Astrocyte (in vitro differentiated cells and primary cell): ENCODE measurements around the gene NMNAT3. TPM values are rescaled to one million over a fixed set of nuclear protein-coding genes. Genes with fewer than 3 reads are reported as not detected.

Experiments used
- DNase-seq: peaks from one replicate; pipeline ENCODE4 v3.0.0-alpha.2; 2010; ENCODE audit warnings: low read depth
- FAIRE-seq: peaks from 2 replicates; lab custom pipeline; 2011; peaks lifted over from hg19 to GRCh38; lab: Jason Lieb, UNC
- H2AFZ ChIP-seq: 2 replicates; pipeline ENCODE4 v1.6.0; 2012; ENCODE audit warnings: low read depth, low read length, inconsistent platforms
- H3K27ac ChIP-seq: 2 replicates; pipeline ENCODE4 v1.5.1; 2011; ENCODE audit warnings: low read depth, low read length, inconsistent platforms
- H3K27me3 ChIP-seq: 2 replicates; pipeline ENCODE4 v1.6.0; 2011; ENCODE audit warnings: low read length, inconsistent platforms; ENCODE audit not compliant: insufficient read depth
- H3K36me3 ChIP-seq: 2 replicates; pipeline ENCODE4 v1.5.1; 2011; ENCODE audit warnings: low read length, inconsistent platforms; ENCODE audit not compliant: insufficient read depth
- H3K4me1 ChIP-seq: 2 replicates; pipeline ENCODE4 v1.5.1; 2011; ENCODE audit warnings: low read length, inconsistent platforms; ENCODE audit not compliant: insufficient read depth
- H3K4me2 ChIP-seq: 2 replicates; pipeline ENCODE4 v1.6.0; 2012; ENCODE audit warnings: low read length, inconsistent platforms
- H3K4me3 ChIP-seq: 2 replicates; pipeline ENCODE4 v1.5.1; 2011; ENCODE audit warnings: low read depth, mild to moderate bottlenecking, low read length, inconsistent platforms; ENCODE audit not compliant: insufficient read depth
- H3K79me2 ChIP-seq: 2 replicates; pipeline ENCODE4 v1.6.0; 2012; ENCODE audit warnings: mild to moderate bottlenecking, low read length, inconsistent platforms; ENCODE audit not compliant: insufficient read depth
- H3K9ac ChIP-seq: 2 replicates; pipeline ENCODE4 v1.6.0; 2012; ENCODE audit warnings: mild to moderate bottlenecking, low read length, inconsistent platforms
- H3K9me3 ChIP-seq: 2 replicates; pipeline ENCODE4 v1.5.1; 2012; ENCODE audit warnings: low read depth, mild to moderate bottlenecking, low read length, inconsistent platforms; ENCODE audit not compliant: insufficient read depth
- H4K20me1 ChIP-seq: 2 replicates; pipeline ENCODE4 v1.6.0; 2012; ENCODE audit warnings: low read length, inconsistent platforms; ENCODE audit not compliant: insufficient read depth
- H3K27ac Mint-ChIP-seq: one replicate; pipeline ENCODE4 v1.8.0; 2021; ENCODE audit warnings: mild to moderate bottlenecking, mixed read lengths; ENCODE audit not compliant: unreplicated experiment
- H3K27me3 Mint-ChIP-seq: one replicate; pipeline ENCODE4 v1.8.0; 2021; ENCODE audit warnings: low read depth, mixed read lengths; ENCODE audit not compliant: unreplicated experiment
- H3K36me3 Mint-ChIP-seq: one replicate; pipeline ENCODE4 v1.8.0; 2021; ENCODE audit warnings: low read depth, mixed read lengths; ENCODE audit not compliant: unreplicated experiment
- H3K4me1 Mint-ChIP-seq: one replicate; pipeline ENCODE4 v1.8.0; 2021; ENCODE audit warnings: low read depth, mixed read lengths; ENCODE audit not compliant: unreplicated experiment
- H3K4me3 Mint-ChIP-seq: one replicate; pipeline ENCODE4 v1.8.0; 2021; ENCODE audit warnings: mild to moderate bottlenecking, moderate library complexity, mixed read lengths; ENCODE audit not compliant: unreplicated experiment
- H3K9me3 Mint-ChIP-seq: one replicate; pipeline ENCODE4 v1.8.0; 2021; ENCODE audit warnings: mild to moderate bottlenecking, mixed read lengths; ENCODE audit not compliant: unreplicated experiment
- EZH2 ChIP-seq: IDR thresholded peaks from 2 replicates; pipeline ENCODE4 v1.6.1; 2012; ENCODE audit warnings: mild to moderate bottlenecking, low read length, inconsistent platforms; ENCODE audit not compliant: insufficient read depth
- total RNA-seq: library from RNA; stranded (reverse); gene quantifications from 2 replicates; pipeline ENCODE4 v1.2.1, GENCODE V29; 2021
- TF ChIP-seq, protein P1 (sequence below): IDR thresholded peaks from 2 replicates; pipeline ENCODE4 v1.5.1; 2011; ENCODE audit warnings: low read depth, mild to moderate bottlenecking, inconsistent platforms, low read length, moderate library complexity; ENCODE audit not compliant: insufficient read depth

NMNAT3 gene
- total RNA-seq, 1 donor from 2014 or later = 1.3 TPM

DNA sequence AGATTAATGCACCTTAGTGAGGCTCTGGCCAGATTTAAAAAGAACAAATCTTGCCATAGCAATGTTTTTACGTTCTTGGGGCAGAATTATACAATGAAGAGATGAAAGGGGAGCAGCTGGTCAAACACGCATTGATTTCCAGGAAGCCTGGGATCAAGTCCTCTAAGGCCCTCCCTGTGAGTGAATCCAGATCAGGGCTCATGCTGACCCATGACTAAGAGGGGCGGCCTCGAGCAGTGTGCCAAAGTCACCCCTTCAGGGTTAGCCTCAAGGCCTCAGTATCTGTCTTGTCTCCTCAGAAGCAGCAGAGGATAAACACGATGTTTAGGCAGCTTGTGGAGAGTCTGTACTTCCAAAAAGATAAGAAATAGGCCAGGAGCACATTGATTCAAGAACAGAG is 129.0 kb downstream of the NMNAT3 start:
- no peak overlapping the region for H3K27ac Mint-ChIP-seq
- no peak overlapping the region for H3K27ac ChIP-seq
- no peak overlapping the region for H3K4me3 Mint-ChIP-seq

DNA sequence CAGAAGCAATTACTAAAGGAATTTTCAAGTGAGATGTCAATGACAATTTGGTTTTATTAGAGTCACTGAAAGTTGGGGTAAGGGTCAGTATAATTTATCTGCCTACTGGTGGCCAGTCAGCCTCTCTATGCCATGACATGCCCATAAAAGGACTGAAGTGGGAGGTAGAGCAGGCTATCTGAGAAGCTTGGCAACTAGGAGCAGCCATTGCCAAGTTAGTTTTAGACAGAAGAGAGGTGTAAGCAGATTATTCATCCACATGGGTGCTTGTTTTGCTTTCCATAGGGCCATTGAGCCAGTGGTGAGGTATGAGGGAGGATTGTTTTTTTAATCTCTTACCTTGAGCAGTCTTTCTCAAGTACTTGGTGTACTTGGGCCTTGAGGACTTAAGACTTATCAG is 130.1 kb downstream of the NMNAT3 start:
- H3K27ac ChIP-seq = no peak overlapping the region
- no peaks in the 10 kb centered on the region for H4K20me1 ChIP-seq
- H3K9ac ChIP-seq = no peak overlapping the region
- Mint-ChIP-seq H3K4me3 (no peak overlapping the region), H3K4me1 (no peaks in the 10 kb centered on the region), H3K27me3 (peaks cover 18% of the 10 kb centered on the region), H3K36me3 (no peaks in the 10 kb centered on the region), H3K27ac (no peak overlapping the region), H3K9me3 (peaks cover 8% of the 10 kb centered on the region)
- peaks cover under 1% of the 10 kb centered on the region for H3K79me2 ChIP-seq
- FAIRE-seq (no peak), DNase-seq (no peak)
- no peak overlapping the region for H3K4me2 ChIP-seq
- H3K4me1 ChIP-seq = peaks cover 3% of the 10 kb centered on the region
- no peak for TF ChIP-seq EZH2
- TF ChIP-seq, protein P1, sequence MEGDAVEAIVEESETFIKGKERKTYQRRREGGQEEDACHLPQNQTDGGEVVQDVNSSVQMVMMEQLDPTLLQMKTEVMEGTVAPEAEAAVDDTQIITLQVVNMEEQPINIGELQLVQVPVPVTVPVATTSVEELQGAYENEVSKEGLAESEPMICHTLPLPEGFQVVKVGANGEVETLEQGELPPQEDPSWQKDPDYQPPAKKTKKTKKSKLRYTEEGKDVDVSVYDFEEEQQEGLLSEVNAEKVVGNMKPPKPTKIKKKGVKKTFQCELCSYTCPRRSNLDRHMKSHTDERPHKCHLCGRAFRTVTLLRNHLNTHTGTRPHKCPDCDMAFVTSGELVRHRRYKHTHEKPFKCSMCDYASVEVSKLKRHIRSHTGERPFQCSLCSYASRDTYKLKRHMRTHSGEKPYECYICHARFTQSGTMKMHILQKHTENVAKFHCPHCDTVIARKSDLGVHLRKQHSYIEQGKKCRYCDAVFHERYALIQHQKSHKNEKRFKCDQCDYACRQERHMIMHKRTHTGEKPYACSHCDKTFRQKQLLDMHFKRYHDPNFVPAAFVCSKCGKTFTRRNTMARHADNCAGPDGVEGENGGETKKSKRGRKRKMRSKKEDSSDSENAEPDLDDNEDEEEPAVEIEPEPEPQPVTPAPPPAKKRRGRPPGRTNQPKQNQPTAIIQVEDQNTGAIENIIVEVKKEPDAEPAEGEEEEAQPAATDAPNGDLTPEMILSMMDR = no peak
- no peaks in the 10 kb centered on the region for H3K27me3 ChIP-seq
- no peaks in the 10 kb centered on the region for H3K36me3 ChIP-seq
- H3K9me3 ChIP-seq = no peaks in the 10 kb centered on the region
- no peak overlapping the region for H2AFZ ChIP-seq
- no peak overlapping the region for H3K4me3 ChIP-seq

More for the DNA sequence above, 129.0 kb downstream of the NMNAT3 start:
- Mint-ChIP-seq H3K36me3 (no peaks in the 10 kb centered on the region), H3K4me1 (no peaks in the 10 kb centered on the region), H3K9me3 (peaks cover 8% of the 10 kb centered on the region), H3K27me3 (peaks cover 22% of the 10 kb centered on the region)
- no peak overlapping the region for H3K4me2 ChIP-seq
- no peaks in the 10 kb centered on the region for H3K9me3 ChIP-seq
- H3K36me3 ChIP-seq = no peaks in the 10 kb centered on the region
- DNase-seq = no peak
- no peak for TF ChIP-seq EZH2
- TF ChIP-seq, protein P1 = no peak
- H3K79me2 ChIP-seq = no peaks in the 10 kb centered on the region
- no peaks in the 10 kb centered on the region for H3K27me3 ChIP-seq
- H3K4me3 ChIP-seq = no peak overlapping the region
- H3K9ac ChIP-seq = no peak overlapping the region
- H2AFZ ChIP-seq = no peak overlapping the region
- H3K4me1 ChIP-seq = peaks cover 3% of the 10 kb centered on the region
- FAIRE-seq = no peak
- H4K20me1 ChIP-seq = no peaks in the 10 kb centered on the region

DNA sequence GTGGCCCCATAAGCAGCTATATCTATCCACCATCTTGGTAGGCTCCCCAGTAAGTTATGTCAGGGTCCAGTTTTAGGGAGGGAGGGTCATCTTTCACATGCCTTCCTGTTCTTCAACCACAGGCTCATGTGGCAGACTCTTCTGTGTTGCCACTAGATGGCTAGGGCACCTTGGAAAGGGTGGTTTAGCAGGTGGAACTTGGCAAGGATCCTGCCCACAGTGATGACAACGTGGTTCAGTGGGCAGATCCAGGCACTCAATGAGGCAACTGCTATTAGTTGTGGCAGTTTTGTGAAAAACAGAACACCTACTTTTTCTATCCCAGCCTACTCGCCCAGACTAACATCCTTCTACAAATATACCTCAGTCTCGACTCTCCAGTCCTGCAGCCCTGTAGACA is 131.0 kb downstream of the NMNAT3 start:
- Mint-ChIP-seq H3K36me3 (no peaks in the 10 kb centered on the region), H3K27ac (no peak overlapping the region), H3K4me1 (no peaks in the 10 kb centered on the region), H3K27me3 (peaks cover 23% of the 10 kb centered on the region), H3K9me3 (peaks cover 8% of the 10 kb centered on the region), H3K4me3 (no peak overlapping the region)
- H3K79me2 ChIP-seq = peaks cover 7% of the 10 kb centered on the region
- H4K20me1 ChIP-seq = no peaks in the 10 kb centered on the region
- no peak overlapping the region for H3K4me3 ChIP-seq
- no peak overlapping the region for H2AFZ ChIP-seq
- peaks cover 3% of the 10 kb centered on the region for H3K4me1 ChIP-seq
- no peaks in the 10 kb centered on the region for H3K9me3 ChIP-seq
- H3K9ac ChIP-seq = no peak overlapping the region
- H3K36me3 ChIP-seq = no peaks in the 10 kb centered on the region
- no peak for FAIRE-seq
- H3K4me2 ChIP-seq = no peak overlapping the region
- no peaks in the 10 kb centered on the region for H3K27me3 ChIP-seq
- no peak overlapping the region for H3K27ac ChIP-seq
- TF ChIP-seq, protein P1 = no peak
- TF ChIP-seq EZH2 = no peak
- no peak for DNase-seq
